AML-193 (cell line): ENCODE measurements around the gene B4GALNT2.
"Not testable (repeated sequence)": the region's sequence is repeated elsewhere in the genome, so short reads cannot be mapped to it uniquely, and the experiment has no call there.

ENCODE experiments used
- DNase-seq, 2 experiments: peaks; one replicate each; lab custom pipeline; 2025; lab: John Stamatoyannopoulos, UW

B4GALNT2 gene

GRCh38 chr17:49132699-49133364 is at the start of gene B4GALNT2:
Gene B4GALNT2 (plus strand): TSS chr17:49132769. CDS start chr17:49132793, 24 bp downstream.
- no peak for DNase-seq

GRCh38 chr17:49085046-49085445 is 47.5 kb upstream of the B4GALNT2 start:
- DNase-seq: not testable (repeated sequence)

- no peak for DNase-seq
Measured at GRCh38 chr17:49085565-49086315, 46.8 kb upstream of the B4GALNT2 start.

GRCh38 chr17:49086316-49086605 is 46.3 kb upstream of the B4GALNT2 start:
- DNase-seq: no peak

GRCh38 chr17:49086649-49087048 is 45.9 kb upstream of the B4GALNT2 start:
- no peak for DNase-seq

- DNase-seq: no peak
Measured at GRCh38 chr17:49089094-49089493, 43.5 kb upstream of the B4GALNT2 start.

GRCh38 chr17:49090878-49091594 is 41.5 kb upstream of the B4GALNT2 start:
- no peak for DNase-seq

GRCh38 chr17:49093131-49093530 is 39.4 kb upstream of the B4GALNT2 start:
- no peak for DNase-seq

- no peak for DNase-seq
Measured at GRCh38 chr17:49100601-49101000, 32.0 kb upstream of the B4GALNT2 start.

GRCh38 chr17:49101054-49101534 is 31.5 kb upstream of the B4GALNT2 start:
- DNase-seq: no peak

GRCh38 chr17:49103360-49103759 is 29.2 kb upstream of the B4GALNT2 start:
- DNase-seq: not testable (repeated sequence)

- no peak for DNase-seq
Measured at GRCh38 chr17:49104511-49105074, 28.0 kb upstream of the B4GALNT2 start.

- DNase-seq: no peak
Measured at GRCh38 chr17:49106321-49107210, 26.0 kb upstream of the B4GALNT2 start.

- DNase-seq: no peak
Measured at GRCh38 chr17:49107211-49107557, 25.4 kb upstream of the B4GALNT2 start.

GRCh38 chr17:49108318-49108717 is 24.3 kb upstream of the B4GALNT2 start:
- DNase-seq: no peak

GRCh38 chr17:49110509-49110908 is 22.1 kb upstream of the B4GALNT2 start:
- DNase-seq: no peak

GRCh38 chr17:49111934-49112333 is 20.6 kb upstream of the B4GALNT2 start:
- DNase-seq: no peak

- DNase-seq: no peak
Measured at GRCh38 chr17:49112936-49113335, 19.6 kb upstream of the B4GALNT2 start.

GRCh38 chr17:49114703-49115102 is 17.9 kb upstream of the B4GALNT2 start:
- DNase-seq: no peak

GRCh38 chr17:49117587-49118230 is 14.9 kb upstream of the B4GALNT2 start:
- DNase-seq: peak; percentile 39 to 49

GRCh38 chr17:49120166-49120565 is 12.4 kb upstream of the B4GALNT2 start:
- DNase-seq: no peak
